ENCODE results near the gene MAD1L1. TPM values are rescaled to one million over a fixed set of nuclear protein-coding genes. Genes with fewer than 3 reads are reported as not detected.

Gene MAD1L1
- total RNA-seq, 4 donors from 2014 or later, result 60.3 to 149 (median 73.7) TPM

GRCh38 chr7:1785839-1786238, 446.9 kb downstream of the MAD1L1 start:
- Histone ChIP-seq H3K9me3 (peaks cover 0 to 19% (median 2%) of the 10 kb centered on the region in 4 donors), H3K4me3 (no peak overlapping the region), H3K4me1 (no peaks in the 10 kb centered on the region), H3K36me3 (no peaks in the 10 kb centered on the region), H3K27ac (no peak overlapping the region), H3K27me3 (no peaks in the 10 kb centered on the region)
- TF ChIP-seq POLR2A (IDR thresholded peaks at IDR 0.05) (no peak), EP300 (IDR thresholded peaks at IDR 0.05) (no peak), CTCF (IDR thresholded peaks at IDR 0.05) (no peak)
- no peak for DNase-seq (ENCODE audit: low spot score in 2 of 2)
- 96% methylated on average over 3 of the region's 3 CpGs for WGBS, 2 donors

- peaks cover 0 to 23% (median 2%) of the 10 kb centered on the region in 4 donors for H3K9me3 ChIP-seq
- H3K36me3 ChIP-seq, result no peaks in the 10 kb centered on the region
- WGBS, 2 donors, result 88 to 91% methylated on average over 12 of the region's 12 CpGs
- H3K27me3 ChIP-seq, result no peaks in the 10 kb centered on the region
- H3K27ac ChIP-seq, result no peak overlapping the region
- H3K4me1 ChIP-seq, result no peaks in the 10 kb centered on the region
- no peak for DNase-seq (ENCODE audit: low spot score in 2 of 2)
- no peak overlapping the region for H3K4me3 ChIP-seq
- TF ChIP-seq POLR2A (IDR thresholded peaks at IDR 0.05), result no peak
These were observed 451.4 kb downstream of the MAD1L1 start for GRCh38 chr7:1781369-1781768.

GRCh38 chr7:1779445-1779844, 453.3 kb downstream of the MAD1L1 start:
- TF ChIP-seq CTCF (IDR thresholded peaks at IDR 0.05), result no peak
- no peak for TF ChIP-seq POLR2A (IDR thresholded peaks at IDR 0.05)
- TF ChIP-seq EP300 (IDR thresholded peaks at IDR 0.05), result no peak
- DNase-seq (ENCODE audit: low spot score in 2 of 2), result no peak
- no peaks in the 10 kb centered on the region for H3K4me1 ChIP-seq
- H3K36me3 ChIP-seq, result no peaks in the 10 kb centered on the region
- WGBS, 2 donors, result 85 to 87% methylated on average over 14 of the region's 14 CpGs
- no peak overlapping the region for H3K4me3 ChIP-seq
- H3K27me3 ChIP-seq, result no peaks in the 10 kb centered on the region
- H3K9me3 ChIP-seq, result peaks cover 0 to 20% (median 0%) of the 10 kb centered on the region in 4 donors
- no peak overlapping the region for H3K27ac ChIP-seq

- no peaks in the 10 kb centered on the region for H3K36me3 ChIP-seq
- no peak overlapping the region for H3K27ac ChIP-seq
- no peaks in the 10 kb centered on the region for H3K27me3 ChIP-seq
- H3K9me3 ChIP-seq, result peaks cover 0 to 32% (median 0%) of the 10 kb centered on the region in 4 donors
- 85 to 95% methylated on average over 6 of the region's 6 CpGs for WGBS, 2 donors
- no peak overlapping the region for H3K4me3 ChIP-seq
- TF ChIP-seq POLR2A (IDR thresholded peaks at IDR 0.05) (no peak), EP300 (IDR thresholded peaks at IDR 0.05) (no peak), CTCF (IDR thresholded peaks at IDR 0.05) (no peak)
- no peaks in the 10 kb centered on the region for H3K4me1 ChIP-seq
- no peak for DNase-seq (ENCODE audit: low spot score in 2 of 2)
These were observed 455.6 kb downstream of the MAD1L1 start for GRCh38 chr7:1777122-1777521.

- no peak overlapping the region for H3K27ac ChIP-seq
- TF ChIP-seq POLR2A (IDR thresholded peaks at IDR 0.05) (no peak), CTCF (IDR thresholded peaks at IDR 0.05) (no peak), EP300 (IDR thresholded peaks at IDR 0.05) (no peak)
- 75 to 80% methylated on average over 4 of the region's 4 CpGs for WGBS, 2 donors
These were observed 457.4 kb downstream of the MAD1L1 start for GRCh38 chr7:1775389-1775788.

GRCh38 chr7:1770331-1770730, 462.4 kb downstream of the MAD1L1 start:
- 88 to 93% methylated on average over 6 of the region's 6 CpGs for WGBS, 2 donors
- DNase-seq (ENCODE audit: low spot score in 2 of 2), result no peak
- H3K36me3 ChIP-seq, result no peaks in the 10 kb centered on the region
- H3K27ac ChIP-seq, result no peak overlapping the region
- no peak overlapping the region for H3K4me3 ChIP-seq
- TF ChIP-seq EP300 (IDR thresholded peaks at IDR 0.05) (no peak), CTCF (IDR thresholded peaks at IDR 0.05) (no peak), POLR2A (IDR thresholded peaks at IDR 0.05) (no peak)
- no peaks in the 10 kb centered on the region for H3K4me1 ChIP-seq
- H3K27me3 ChIP-seq, result no peaks in the 10 kb centered on the region
- H3K9me3 ChIP-seq, result peaks cover 0 to 25% (median 0%) of the 10 kb centered on the region in 4 donors

More at GRCh38 chr7:1775389-1775788, 457.4 kb downstream of the MAD1L1 start:
- Histone ChIP-seq H3K9me3 (peaks cover 0 to 32% (median 0%) of the 10 kb centered on the region in 4 donors), H3K27me3 (no peaks in the 10 kb centered on the region), H3K4me1 (no peaks in the 10 kb centered on the region), H3K4me3 (no peak overlapping the region), H3K36me3 (no peaks in the 10 kb centered on the region)
- no peak for DNase-seq (ENCODE audit: low spot score in 2 of 2)
